GM13976 (cell line): ENCODE data around the gene BCOR.

Source experiments
- DNase-seq: peaks from one replicate; pipeline ENCODE4 v3.0.0; 2012; ENCODE audit warnings: low spot score
- CTCF ChIP-seq: IDR thresholded peaks from 2 replicates; pipeline ENCODE4 v1.5.1; 2012; ENCODE audit warnings: borderline replicate concordance, mild to moderate bottlenecking; ENCODE audit not compliant: insufficient read depth; ENCODE audit errors: extremely low read depth, missing control alignments, control extremely low read depth
- in situ Hi-C: fragments of 300-500 bp; cut with MboI; formaldehyde crosslinking; loops from one replicate; pipeline ENCODE4 v1.12.0; 2022; ENCODE audit warnings: low sequenced_read_pairs, mixed read lengths, inconsistent platforms; ENCODE audit not compliant: unreplicated experiment

The BCOR gene

DNA sequence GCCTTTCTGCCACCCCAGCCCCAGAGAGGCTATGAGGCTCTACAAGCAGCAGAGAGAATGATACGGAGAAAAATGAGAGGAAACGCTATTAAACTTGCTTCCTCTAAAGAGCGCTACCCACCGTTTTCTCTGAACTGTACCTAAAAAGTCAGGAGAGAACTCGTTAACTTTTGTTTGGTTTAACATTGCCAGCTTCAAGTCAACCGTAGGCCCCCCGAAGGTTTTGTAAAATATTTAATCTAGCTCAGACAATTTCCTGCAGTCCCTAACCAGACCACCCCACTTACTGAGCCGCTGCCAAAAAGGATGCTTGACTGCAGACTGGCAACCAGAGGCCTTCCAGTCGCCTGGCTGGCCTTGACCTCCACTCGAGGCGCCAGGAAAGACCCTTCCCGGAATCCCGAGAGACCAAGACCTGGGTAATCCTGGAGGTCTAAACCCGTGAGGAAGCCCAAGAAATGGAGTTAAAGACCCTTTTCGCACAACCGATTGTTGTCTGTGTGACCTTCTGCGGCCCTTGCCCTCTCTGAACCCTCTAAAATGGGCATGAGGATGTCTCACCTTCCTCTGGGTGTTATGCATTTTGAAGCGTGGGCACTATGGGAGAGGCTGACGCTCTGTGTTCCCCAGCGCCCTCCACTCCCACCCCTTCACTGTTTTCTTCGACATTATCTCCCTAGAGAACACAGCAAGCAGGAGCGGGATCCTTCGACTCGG lies 86.3 kb downstream of the BCOR start:
- in situ Hi-C loops = loop anchor here (10.0 kb wide), 1 partner anchor 163 kb away; no protein-coding TSS in a partner anchor
- no peak for TF ChIP-seq CTCF
- DNase-seq = no peak

GRCh38 chrX:40010550-40011321 lies 87.0 kb downstream of the BCOR start:
- no peak for TF ChIP-seq CTCF
- in situ Hi-C loops = loop anchor here (10.0 kb wide), 1 partner anchor 164 kb away; no protein-coding TSS in a partner anchor
- DNase-seq = no peak

DNA sequence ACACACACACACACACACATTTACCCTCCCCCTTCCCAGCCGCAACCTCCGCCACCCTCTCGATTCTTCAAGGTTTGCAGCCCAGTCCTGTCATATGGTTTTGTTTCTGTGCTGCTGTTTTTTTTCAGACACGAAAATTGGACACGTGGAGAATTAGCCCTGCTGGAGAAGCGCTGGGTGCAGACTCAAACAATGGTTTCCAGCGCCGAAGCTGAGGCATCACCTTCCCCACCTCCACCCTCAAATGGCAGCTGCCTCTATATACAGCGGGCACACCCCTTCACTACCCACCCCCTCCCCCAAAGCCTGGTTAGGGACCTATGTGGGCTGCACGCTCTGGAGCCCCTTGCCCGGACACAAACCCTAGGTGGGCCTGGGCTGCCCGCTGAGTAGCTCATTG lies 87.9 kb downstream of the BCOR start:
- DNase-seq = no peak
- TF ChIP-seq CTCF = no peak
- in situ Hi-C loops = loop anchor here (10.0 kb wide), 1 partner anchor 165 kb away; no protein-coding TSS in a partner anchor

DNA sequence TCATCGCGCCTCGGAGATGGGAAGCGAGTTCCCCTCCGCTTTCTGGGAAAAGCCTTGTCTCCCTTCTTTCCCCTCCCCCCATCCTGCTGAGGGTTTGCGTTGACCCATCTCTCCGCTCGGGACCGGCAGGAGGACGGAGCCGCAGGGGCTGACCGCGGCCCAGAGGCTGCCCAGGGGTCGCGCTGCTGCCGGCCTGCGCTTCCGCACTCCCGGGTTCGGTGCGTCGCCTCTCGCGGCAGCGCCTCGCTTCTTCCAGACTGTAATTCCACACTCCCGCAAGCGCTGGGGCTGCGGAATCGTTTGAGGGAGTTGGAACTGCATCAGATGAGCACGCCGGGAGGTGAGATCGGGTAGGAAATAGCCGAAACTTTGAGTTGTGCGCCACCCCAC lies 88.3 kb downstream of the BCOR start:
- no peak for TF ChIP-seq CTCF
- no peak for DNase-seq
- in situ Hi-C loops = no loop called here

DNA sequence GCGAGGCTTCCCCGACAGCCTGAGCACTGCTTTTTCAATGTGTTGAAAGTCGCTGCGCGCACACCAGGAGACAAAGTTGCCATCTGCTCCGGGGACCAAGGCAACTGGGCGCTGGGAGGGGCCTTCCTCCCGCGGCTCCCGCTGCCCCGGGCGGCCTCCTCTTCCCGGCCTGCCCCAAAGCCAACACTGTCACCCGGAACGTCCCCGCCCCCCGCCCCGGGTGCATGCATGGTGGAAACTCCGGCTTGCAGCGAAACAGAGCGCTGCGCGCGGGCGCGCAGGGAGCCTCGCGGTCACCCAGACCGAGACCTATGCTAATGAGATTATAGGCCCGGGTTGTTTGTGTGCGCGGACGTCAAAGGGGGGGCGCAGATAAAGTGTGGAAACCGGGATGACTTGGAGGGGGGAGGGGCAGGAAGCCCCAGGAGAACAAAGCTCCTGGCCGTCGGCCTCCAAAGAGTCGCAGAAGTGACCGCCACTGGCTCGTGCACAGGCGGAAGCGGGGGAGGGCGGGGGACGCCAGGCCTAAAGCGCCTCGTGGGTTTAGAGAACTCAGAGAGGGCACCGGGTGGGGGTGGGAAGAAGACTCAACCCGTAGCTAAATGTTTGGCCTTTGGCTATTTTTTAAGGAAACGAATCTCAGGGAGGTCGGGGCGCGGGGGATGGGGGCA lies 88.8 kb downstream of the BCOR start:
- TF ChIP-seq CTCF = no peak
- DNase-seq = peak; percentile 41
- in situ Hi-C loops = no loop called here
